RPMI8226 (cell line): Measurements from ENCODE around the gene TOMM40.

Source experiments
- DNase-seq: peaks from one replicate; pipeline ENCODE4 v3.0.0-alpha.2; 2015

Gene TOMM40

GRCh38 chr19:44931541-44931940 is 40.5 kb downstream of the TOMM40 start:
- no peak for DNase-seq

- DNase-seq, result no peak
These were observed 48.6 kb downstream of the TOMM40 start for GRCh38 chr19:44939668-44940067.

GRCh38 chr19:44942067-44942571 is 51.1 kb downstream of the TOMM40 start, which contains the start of gene APOC4:
Gene APOC4 (plus strand): TSS chr19:44942237. CDS start chr19:44942278, 41 bp downstream.
- DNase-seq, result no peak

- peak; percentile 53 for DNase-seq
These were observed 52.8 kb downstream of the TOMM40 start for GRCh38 chr19:44943801-44944249.

GRCh38 chr19:44947041-44947581 is 56.1 kb downstream of the TOMM40 start:
- no peak for DNase-seq

- DNase-seq, result no peak
These were observed 57.2 kb downstream of the TOMM40 start for GRCh38 chr19:44948237-44948636.

- DNase-seq, result no peak
These were observed 57.8 kb downstream of the TOMM40 start for GRCh38 chr19:44948763-44949374.

GRCh38 chr19:44949550-44949949 is 58.5 kb downstream of the TOMM40 start:
- DNase-seq, result no peak

GRCh38 chr19:44951179-44952159 is 60.4 kb downstream of the TOMM40 start:
- DNase-seq, result peak; percentile 74
